ENCODE data around the gene TUBGCP2.
A peak's percentile ranks its signal among the peaks of the same experiment; 100 is the strongest.

Gene TUBGCP2

DNA sequence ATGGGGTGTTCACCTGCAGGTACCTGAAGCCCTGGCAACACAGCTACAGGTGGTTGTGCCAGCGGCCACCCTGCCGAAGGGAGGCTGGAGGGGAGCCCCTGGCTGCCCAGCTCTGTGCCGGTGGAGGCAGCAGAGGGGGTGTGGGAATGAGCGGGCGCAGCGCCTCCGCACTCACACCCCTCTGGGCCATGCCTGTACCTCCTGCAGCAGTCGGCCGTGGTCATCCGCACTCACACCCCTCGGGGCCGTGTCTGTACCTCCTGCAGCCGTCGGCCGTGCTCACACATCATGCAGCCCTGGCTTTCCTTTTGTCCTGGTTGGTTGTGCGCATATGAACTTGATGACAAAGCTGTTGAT is 1.7 kb upstream of the TUBGCP2 start:
- Histone ChIP-seq H3K18ac (ENCODE audit: low read depth in 1 of 2, low read length in 2 of 2) (no peak overlapping the region), H2BK120ac (ENCODE audit: low read depth, low read length) (no peak overlapping the region), H3K36me3 (ENCODE audit: control insufficient read depth in 1 of 2, insufficient read depth in 2 of 2, low read depth in 1 of 2, low read length in 2 of 2) (peaks cover 35 to 50% of the 10 kb centered on the region in 2 experiments), H2AK5ac (ENCODE audit: low read length, severe bottlenecking) (no peak overlapping the region), H3K4me2 (ENCODE audit: low read length, poor library complexity, severe bottlenecking) (no peak overlapping the region), H3K23ac (ENCODE audit: low read length in 2 of 2) (no peak overlapping the region), H4K91ac (ENCODE audit: low read length) (peak overlapping the region; percentile 18), H3K4ac (ENCODE audit: low read depth in 1 of 2, low read length in 2 of 2) (no peak overlapping the region), H2AFZ (ENCODE audit: low read depth, low read length) (no peak overlapping the region), H3K9ac (ENCODE audit: low read length) (no peak overlapping the region), H3K27me3 (ENCODE audit: control insufficient read depth in 1 of 2, insufficient read depth in 1 of 2, low read length in 2 of 2) (no peaks in the 10 kb centered on the region), H2BK12ac (ENCODE audit: low read length in 2 of 2) (no peak overlapping the region), H3K9me3 (ENCODE audit: control insufficient read depth, low read length) (no peaks in the 10 kb centered on the region), H3K79me1 (replicated peaks; ENCODE audit: low read length, poor library complexity, severe bottlenecking) (peaks cover 19% of the 10 kb centered on the region), H3K14ac (ENCODE audit: low read length in 2 of 2) (no peak overlapping the region), H4K8ac (ENCODE audit: low read length) (no peak overlapping the region), H3K4me1 (ENCODE audit: control insufficient read depth, insufficient read depth, low read depth, low read length) (peaks cover 26% of the 10 kb centered on the region), H2BK5ac (ENCODE audit: low read depth, low read length, poor library complexity, severe bottlenecking) (no peak overlapping the region), H3K27ac (ENCODE audit: low read length, poor library complexity, severe bottlenecking) (no peak overlapping the region), H3K4me3 (ENCODE audit: insufficient read depth in 1 of 2, low read depth in 1 of 2, low read length in 2 of 2) (no peak overlapping the region), H2BK15ac (ENCODE audit: low read depth, poor library complexity, severe bottlenecking) (no peak overlapping the region)
- DNase-seq, result no peak
- WGBS, result 97% methylated on average over 16 of the region's 16 CpGs

- no peak overlapping the region for H2BK12ac ChIP-seq (ENCODE audit: low read length in 2 of 2)
- H2BK15ac ChIP-seq (ENCODE audit: low read depth, poor library complexity, severe bottlenecking), result no peak overlapping the region
- peaks cover 36 to 50% of the 10 kb centered on the region in 2 experiments for H3K36me3 ChIP-seq (ENCODE audit: control insufficient read depth in 1 of 2, insufficient read depth in 2 of 2, low read depth in 1 of 2, low read length in 2 of 2)
- no peak overlapping the region for H3K4me2 ChIP-seq (ENCODE audit: low read length, poor library complexity, severe bottlenecking)
- H2BK120ac ChIP-seq (ENCODE audit: low read depth, low read length), result no peak overlapping the region
- peak overlapping the region; percentile 7 for H4K8ac ChIP-seq (ENCODE audit: low read length)
- H3K4me1 ChIP-seq (ENCODE audit: control insufficient read depth, insufficient read depth, low read depth, low read length), result peaks cover 26% of the 10 kb centered on the region
- DNase-seq, result no peak
- H3K27me3 ChIP-seq (ENCODE audit: control insufficient read depth in 1 of 2, insufficient read depth in 1 of 2, low read length in 2 of 2), result no peaks in the 10 kb centered on the region
- peak overlapping the region; percentile 35 for H4K91ac ChIP-seq (ENCODE audit: low read length)
- no peak overlapping the region for H3K4ac ChIP-seq (ENCODE audit: low read depth in 1 of 2, low read length in 2 of 2)
- no peak overlapping the region for H3K27ac ChIP-seq (ENCODE audit: low read length, poor library complexity, severe bottlenecking)
- no peak overlapping the region for H3K18ac ChIP-seq (ENCODE audit: low read depth in 1 of 2, low read length in 2 of 2)
- no peak overlapping the region for H3K4me3 ChIP-seq (ENCODE audit: insufficient read depth in 1 of 2, low read depth in 1 of 2, low read length in 2 of 2)
- H3K9me3 ChIP-seq (ENCODE audit: control insufficient read depth, low read length), result no peaks in the 10 kb centered on the region
- H3K14ac ChIP-seq (ENCODE audit: low read length in 2 of 2), result no peak overlapping the region
- no peak overlapping the region for H3K23ac ChIP-seq (ENCODE audit: low read length in 2 of 2)
- H3K79me1 ChIP-seq (replicated peaks; ENCODE audit: low read length, poor library complexity, severe bottlenecking), result peaks cover 19% of the 10 kb centered on the region
- no peak overlapping the region for H2AFZ ChIP-seq (ENCODE audit: low read depth, low read length)
- no peak overlapping the region for H2BK5ac ChIP-seq (ENCODE audit: low read depth, low read length, poor library complexity, severe bottlenecking)
- no peak overlapping the region for H3K9ac ChIP-seq (ENCODE audit: low read length)
- no peak overlapping the region for H2AK5ac ChIP-seq (ENCODE audit: low read length, severe bottlenecking)
- 97% methylated on average over 33 of the region's 33 CpGs for WGBS
Observed at GRCh38 chr10:133309720-133310398, 1.2 kb upstream of the TUBGCP2 start.

GRCh38 chr10:133309100-133309719 is 538 bp upstream of the TUBGCP2 start:
- peak overlapping the region; percentile 57 for H4K91ac ChIP-seq (ENCODE audit: low read length)
- H2BK120ac ChIP-seq (ENCODE audit: low read depth, low read length), result peak overlapping the region; percentile 96
- H3K4me1 ChIP-seq (ENCODE audit: control insufficient read depth, insufficient read depth, low read depth, low read length), result peaks cover 26% of the 10 kb centered on the region
- H3K36me3 ChIP-seq (ENCODE audit: control insufficient read depth in 1 of 2, insufficient read depth in 2 of 2, low read depth in 1 of 2, low read length in 2 of 2), result peaks cover 36 to 46% of the 10 kb centered on the region in 2 experiments
- H2BK5ac ChIP-seq (ENCODE audit: low read depth, low read length, poor library complexity, severe bottlenecking), result peak overlapping the region; percentile 95
- peaks cover 19% of the 10 kb centered on the region for H3K79me1 ChIP-seq (replicated peaks; ENCODE audit: low read length, poor library complexity, severe bottlenecking)
- H2AK5ac ChIP-seq (ENCODE audit: low read length, severe bottlenecking), result no peak overlapping the region
- H3K9ac ChIP-seq (ENCODE audit: low read length), result peak overlapping the region; percentile 99
- peak overlapping the region in 1 of 2 experiments; percentile 17 for H3K23ac ChIP-seq (ENCODE audit: low read length in 2 of 2)
- no peak overlapping the region for H2AFZ ChIP-seq (ENCODE audit: low read depth, low read length)
- H3K4me2 ChIP-seq (ENCODE audit: low read length, poor library complexity, severe bottlenecking), result peak overlapping the region; percentile 68
- H3K4ac ChIP-seq (ENCODE audit: low read depth in 1 of 2, low read length in 2 of 2), result peak overlapping the region; percentile 57 to 94
- peak overlapping the region; percentile 92 to 95 for H3K4me3 ChIP-seq (ENCODE audit: insufficient read depth in 1 of 2, low read depth in 1 of 2, low read length in 2 of 2)
- peak overlapping the region; percentile 96 for H2BK15ac ChIP-seq (ENCODE audit: low read depth, poor library complexity, severe bottlenecking)
- no peaks in the 10 kb centered on the region for H3K27me3 ChIP-seq (ENCODE audit: control insufficient read depth in 1 of 2, insufficient read depth in 1 of 2, low read length in 2 of 2)
- peak overlapping the region in 1 of 2 experiments; percentile 89 for H3K14ac ChIP-seq (ENCODE audit: low read length in 2 of 2)
- H3K9me3 ChIP-seq (ENCODE audit: control insufficient read depth, low read length), result no peaks in the 10 kb centered on the region
- H3K18ac ChIP-seq (ENCODE audit: low read depth in 1 of 2, low read length in 2 of 2), result peak overlapping the region; percentile 85 to 90
- H3K27ac ChIP-seq (ENCODE audit: low read length, poor library complexity, severe bottlenecking), result peak overlapping the region; percentile 67
- 31% methylated on average over 43 of the region's 46 CpGs for WGBS
- peak overlapping the region in 1 of 2 experiments; percentile 84 for H2BK12ac ChIP-seq (ENCODE audit: low read length in 2 of 2)
- peak; percentile 89 for DNase-seq
- H4K8ac ChIP-seq (ENCODE audit: low read length), result peak overlapping the region; percentile 70

DNA sequence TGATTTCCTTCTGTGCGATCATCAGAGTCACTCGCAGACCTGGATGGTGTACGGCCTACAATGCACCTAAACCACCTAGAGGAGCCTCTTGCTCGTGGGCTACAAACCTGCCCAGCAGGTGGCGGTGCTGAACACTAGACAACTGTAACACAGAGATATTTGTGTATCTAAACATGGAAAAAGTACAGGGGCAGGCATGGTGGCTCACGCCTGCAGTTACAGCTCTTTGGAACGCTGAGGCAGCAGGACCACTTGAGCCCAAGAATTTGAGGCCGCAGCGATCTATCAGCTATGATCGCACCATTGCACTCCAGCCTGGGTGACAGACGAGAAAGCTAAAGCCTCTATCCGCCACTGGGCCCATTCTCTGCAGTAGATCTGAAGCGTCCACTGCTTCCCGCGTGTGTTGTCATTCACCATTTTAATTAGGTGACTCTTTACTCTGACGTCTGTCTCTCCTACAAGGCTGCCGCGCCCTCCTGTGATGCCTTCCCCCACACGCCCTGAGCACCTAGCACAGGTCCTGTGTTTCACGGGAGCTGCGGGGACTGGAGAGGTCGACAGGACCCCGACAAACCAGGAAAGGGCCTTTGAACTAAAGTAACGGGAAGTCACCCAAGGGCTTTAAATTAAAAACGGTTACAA is 774 bp downstream of the TUBGCP2 start:
- Histone ChIP-seq H2BK5ac (ENCODE audit: low read depth, low read length, poor library complexity, severe bottlenecking) (no peak overlapping the region), H4K8ac (ENCODE audit: low read length) (peak overlapping the region; percentile 38), H3K4me1 (ENCODE audit: control insufficient read depth, insufficient read depth, low read depth, low read length) (peaks cover 29% of the 10 kb centered on the region), H2BK15ac (ENCODE audit: low read depth, poor library complexity, severe bottlenecking) (no peak overlapping the region), H3K79me1 (replicated peaks; ENCODE audit: low read length, poor library complexity, severe bottlenecking) (peaks cover 19% of the 10 kb centered on the region), H2BK12ac (ENCODE audit: low read length in 2 of 2) (no peak overlapping the region), H4K91ac (ENCODE audit: low read length) (no peak overlapping the region), H3K4me3 (ENCODE audit: insufficient read depth in 1 of 2, low read depth in 1 of 2, low read length in 2 of 2) (peak overlapping the region; percentile 92 to 95), H2AFZ (ENCODE audit: low read depth, low read length) (no peak overlapping the region), H3K23ac (ENCODE audit: low read length in 2 of 2) (no peak overlapping the region), H3K27ac (ENCODE audit: low read length, poor library complexity, severe bottlenecking) (no peak overlapping the region), H3K9ac (ENCODE audit: low read length) (peak overlapping the region; percentile 99), H3K14ac (ENCODE audit: low read length in 2 of 2) (no peak overlapping the region), H3K18ac (ENCODE audit: low read depth in 1 of 2, low read length in 2 of 2) (peak overlapping the region in 1 of 2 experiments; percentile 91), H3K4ac (ENCODE audit: low read depth in 1 of 2, low read length in 2 of 2) (no peak overlapping the region), H2BK120ac (ENCODE audit: low read depth, low read length) (no peak overlapping the region), H3K36me3 (ENCODE audit: control insufficient read depth in 1 of 2, insufficient read depth in 2 of 2, low read depth in 1 of 2, low read length in 2 of 2) (peaks cover 34 to 51% of the 10 kb centered on the region in 2 experiments), H2AK5ac (ENCODE audit: low read length, severe bottlenecking) (no peak overlapping the region), H3K4me2 (ENCODE audit: low read length, poor library complexity, severe bottlenecking) (peak overlapping the region; percentile 80), H3K9me3 (ENCODE audit: control insufficient read depth, low read length) (no peaks in the 10 kb centered on the region), H3K27me3 (ENCODE audit: control insufficient read depth in 1 of 2, insufficient read depth in 1 of 2, low read length in 2 of 2) (no peaks in the 10 kb centered on the region)
- DNase-seq, result peak; percentile 80
- WGBS, result 11% methylated on average over 25 of the region's 25 CpGs

Measured in mesenchymal stem cell (in vitro differentiated cells and primary cell).